Effector memory CD8-positive, alpha-beta T cell (primary cell): ENCODE measurements around the gene TSPAN18.

Experiments
- ATAC-seq: fragments of 150-1000 bp; cut with Tn5 transposase; replicated peaks from 2 replicates; pipeline ENCODE4 v1.10.0; 2021; ENCODE audit warnings: mild to moderate bottlenecking, moderate library complexity
- DNase-seq, 3 experiments: peaks; one replicate each; pipeline ENCODE4 v3.0.0; 2021
- H3K27ac Mint-ChIP-seq, 2 donors: one replicate each; pipeline ENCODE4 v1.8.0; 2022; ENCODE audit warnings: mild to moderate bottlenecking in 2 of 2, mixed read lengths in 2 of 2, moderate library complexity in 2 of 2
- H3K27me3 Mint-ChIP-seq, 2 donors: one replicate each; pipeline ENCODE4 v1.8.0; 2022; ENCODE audit warnings: mixed read lengths in 2 of 2
- H3K36me3 Mint-ChIP-seq: one replicate; pipeline ENCODE4 v1.8.0; 2022; ENCODE audit warnings: mild to moderate bottlenecking, moderate library complexity, mixed read lengths; ENCODE audit not compliant: insufficient read depth
- H3K4me1 Mint-ChIP-seq, 2 donors: one replicate each; pipeline ENCODE4 v1.8.0; 2022; ENCODE audit warnings: low read depth in 2 of 2, mixed read lengths in 2 of 2
- H3K4me3 Mint-ChIP-seq, 2 donors: one replicate each; pipeline ENCODE4 v1.8.0; 2022; ENCODE audit warnings: mild to moderate bottlenecking in 2 of 2, mixed read lengths in 2 of 2, moderate library complexity in 2 of 2
- H3K9me3 Mint-ChIP-seq, 2 donors: one replicate each; pipeline ENCODE4 v1.8.0; 2022; ENCODE audit warnings: mixed read lengths in 2 of 2

The TSPAN18 gene

DNA sequence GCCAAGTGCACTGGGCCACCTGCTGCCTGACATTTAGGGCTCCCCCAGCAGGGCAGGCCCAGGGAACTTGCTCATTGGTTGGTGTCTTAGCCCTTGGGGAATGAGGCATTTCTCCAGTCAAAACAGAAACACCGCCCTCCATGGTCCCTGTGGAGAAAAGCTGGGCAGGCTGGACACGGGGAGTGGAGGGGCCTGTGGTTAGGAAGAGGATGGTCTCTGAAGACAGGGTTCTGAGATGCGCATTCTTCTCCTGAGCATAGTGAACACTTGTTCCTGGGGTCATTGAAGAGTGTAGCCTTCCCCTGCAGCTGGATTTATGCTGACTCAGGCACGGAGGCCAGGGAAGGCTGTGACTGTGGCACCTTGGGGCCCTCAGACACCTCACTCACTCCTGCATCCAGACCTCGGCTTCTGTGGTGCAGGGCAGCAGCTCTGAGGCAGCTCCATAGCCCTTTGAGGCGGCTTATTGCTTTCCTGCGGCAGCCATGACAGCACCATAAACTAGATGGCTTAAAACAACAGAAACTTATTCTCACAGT is 8.2 kb downstream of the TSPAN18 start:
- DNase-seq (no peak), ATAC-seq (no peak)
- Mint-ChIP-seq H3K4me3 (no peak overlapping the region), H3K9me3 (no peaks in the 10 kb centered on the region), H3K4me1 (peaks cover 1 to 22% of the 10 kb centered on the region in 2 donors), H3K36me3 (peaks cover 7% of the 10 kb centered on the region), H3K27ac (peak overlapping the region in 1 of 2 donors; percentile 35), H3K27me3 (peaks cover 3 to 17% of the 10 kb centered on the region in 2 donors)

DNA sequence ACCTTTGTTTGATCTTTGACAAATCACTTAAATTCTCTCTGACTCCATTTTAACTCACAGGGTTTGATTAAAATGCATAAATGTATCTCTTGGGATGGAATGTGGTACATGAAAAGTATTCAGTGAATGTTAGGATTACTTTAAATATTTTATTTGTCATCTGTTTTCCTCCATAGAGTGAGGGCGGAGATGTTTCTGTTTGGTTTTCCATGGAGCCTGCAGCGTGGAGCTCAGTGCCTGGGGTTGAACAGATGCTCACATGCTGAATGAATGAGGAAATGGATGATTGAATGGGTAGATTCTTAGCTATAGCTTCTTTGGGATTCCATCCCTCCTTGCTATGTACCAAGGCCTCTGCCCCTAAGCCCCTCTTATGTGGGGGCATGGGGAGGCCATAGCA is 10.0 kb downstream of the TSPAN18 start:
- Mint-ChIP-seq H3K27ac (no peak overlapping the region), H3K36me3 (peaks cover 7% of the 10 kb centered on the region), H3K9me3 (no peaks in the 10 kb centered on the region), H3K4me3 (no peak overlapping the region), H3K27me3 (peaks cover 0 to 23% of the 10 kb centered on the region in 2 donors), H3K4me1 (peaks cover 0 to 16% of the 10 kb centered on the region in 2 donors)
- DNase-seq (no peak), ATAC-seq (no peak)

DNA sequence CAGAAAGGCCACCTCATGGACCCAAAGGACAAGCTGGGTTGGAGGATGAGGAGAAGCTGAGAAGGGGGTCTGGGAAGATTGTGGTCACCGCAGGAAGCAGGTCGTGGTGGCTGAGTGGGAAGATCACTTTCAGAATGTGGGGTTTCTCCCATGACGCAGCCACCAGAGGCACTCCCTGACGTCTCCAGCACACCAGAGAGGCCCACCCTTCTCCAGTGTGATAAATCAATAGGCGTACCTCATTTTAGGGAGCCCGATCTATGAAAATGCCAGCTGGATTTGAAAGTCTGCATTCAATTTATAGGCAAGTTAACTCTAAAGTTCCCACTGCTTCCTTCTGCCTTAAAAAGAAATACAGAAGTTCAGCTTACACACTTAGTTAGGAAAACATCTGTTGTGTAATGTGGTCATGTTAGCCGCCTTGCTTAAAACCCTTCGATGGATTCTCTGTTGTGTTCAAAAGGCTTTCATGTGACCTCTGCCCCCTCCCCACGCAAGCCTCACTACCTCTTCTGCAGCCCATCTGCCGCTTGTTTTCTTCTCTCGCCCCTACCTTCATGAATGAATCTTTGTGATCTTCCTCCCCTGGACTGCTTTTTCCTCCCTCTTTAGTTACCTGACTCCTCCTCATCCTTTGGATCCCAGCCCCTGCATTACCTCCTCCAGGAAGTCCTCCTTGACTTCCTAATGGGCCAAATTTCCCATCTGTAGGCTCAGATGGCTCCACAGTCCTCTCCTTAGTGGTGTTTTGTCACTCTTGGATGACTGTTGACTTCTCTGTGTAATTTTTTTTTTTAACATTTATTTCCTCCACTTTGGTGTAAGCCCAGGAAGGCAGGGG is 10.7 kb downstream of the TSPAN18 start:
- Mint-ChIP-seq H3K36me3 (peaks cover 7% of the 10 kb centered on the region), H3K4me3 (no peak overlapping the region), H3K9me3 (no peaks in the 10 kb centered on the region), H3K27ac (no peak overlapping the region), H3K27me3 (peaks cover 0 to 26% of the 10 kb centered on the region in 2 donors), H3K4me1 (peaks cover 0 to 16% of the 10 kb centered on the region in 2 donors)
- ATAC-seq (no peak), DNase-seq (no peak)

DNA sequence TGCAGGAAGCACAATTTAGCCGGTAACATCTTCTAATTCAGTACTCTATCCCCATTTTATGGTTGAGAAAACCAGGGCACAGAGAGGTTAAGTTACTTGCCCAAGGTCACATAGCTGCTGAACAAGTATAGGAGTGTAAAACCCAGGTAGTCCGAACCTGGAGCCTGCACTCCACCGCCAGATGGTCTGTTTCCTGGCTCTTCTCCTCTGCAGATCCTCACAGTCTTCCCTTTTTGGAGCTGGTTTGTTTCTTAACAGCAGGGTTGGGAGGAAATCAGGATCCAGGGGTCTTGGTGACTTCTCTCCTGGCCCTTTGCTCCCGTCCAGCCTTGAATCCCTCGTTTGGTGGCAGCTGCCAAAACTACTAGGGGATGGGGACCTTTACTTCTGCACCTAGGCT is 12.0 kb downstream of the TSPAN18 start:
- Mint-ChIP-seq H3K27ac (no peak overlapping the region), H3K36me3 (peaks cover 10% of the 10 kb centered on the region), H3K9me3 (no peaks in the 10 kb centered on the region), H3K27me3 (peaks cover 0 to 26% of the 10 kb centered on the region in 2 donors), H3K4me1 (peaks cover 0 to 18% of the 10 kb centered on the region in 2 donors), H3K4me3 (no peak overlapping the region)
- DNase-seq (no peak), ATAC-seq (no peak)

DNA sequence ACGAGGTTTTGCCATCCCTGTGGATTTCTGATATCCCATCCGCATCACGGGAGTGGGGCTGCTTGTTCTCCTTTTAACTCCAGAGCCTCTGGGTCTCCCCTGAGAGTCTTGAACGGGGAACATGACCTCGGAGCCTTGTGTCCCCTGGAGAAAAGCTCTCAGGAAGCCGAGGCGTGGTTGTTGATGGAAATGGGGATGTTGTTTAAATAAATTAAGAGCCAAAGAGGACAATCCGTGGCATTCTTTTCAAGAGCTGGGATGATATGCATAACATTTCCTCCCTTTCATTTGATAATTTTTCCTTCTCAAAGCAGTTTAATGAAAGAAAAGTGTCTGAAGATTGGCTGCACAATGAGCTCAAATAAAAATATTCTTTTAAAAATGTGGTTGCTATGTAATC is 14.2 kb downstream of the TSPAN18 start:
- Mint-ChIP-seq H3K27me3 (peaks cover 0 to 26% of the 10 kb centered on the region in 2 donors), H3K4me3 (no peak overlapping the region), H3K4me1 (peaks cover 0 to 17% of the 10 kb centered on the region in 2 donors), H3K27ac (no peak overlapping the region), H3K9me3 (no peaks in the 10 kb centered on the region), H3K36me3 (peaks cover 10% of the 10 kb centered on the region)
- no peak for DNase-seq
- no peak for ATAC-seq

DNA sequence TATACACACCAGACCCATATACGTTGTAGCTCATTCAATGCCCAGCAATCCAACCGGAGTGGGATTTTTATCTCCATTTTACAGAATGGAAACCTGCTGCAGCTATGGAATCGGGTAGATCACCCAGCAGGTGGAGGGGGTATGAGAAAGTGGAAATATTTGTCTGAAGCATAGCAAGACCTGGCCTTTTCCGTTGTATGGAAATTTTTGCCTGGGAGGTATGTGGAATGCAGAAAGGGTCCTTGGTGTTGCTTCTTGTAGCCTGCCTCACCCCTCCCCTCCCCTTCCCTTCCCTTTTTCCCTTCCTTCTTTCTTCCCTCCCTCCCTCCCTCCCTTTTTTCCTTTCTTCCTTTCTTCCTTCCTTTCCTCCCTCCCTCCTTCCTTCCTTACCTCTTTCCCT is 15.2 kb downstream of the TSPAN18 start:
- Mint-ChIP-seq H3K36me3 (peaks cover 10% of the 10 kb centered on the region), H3K4me1 (peaks cover 0 to 17% of the 10 kb centered on the region in 2 donors), H3K9me3 (no peaks in the 10 kb centered on the region), H3K4me3 (no peak overlapping the region), H3K27ac (no peak overlapping the region), H3K27me3 (peaks cover 0 to 26% of the 10 kb centered on the region in 2 donors)
- no peak for ATAC-seq
- DNase-seq = no peak

DNA sequence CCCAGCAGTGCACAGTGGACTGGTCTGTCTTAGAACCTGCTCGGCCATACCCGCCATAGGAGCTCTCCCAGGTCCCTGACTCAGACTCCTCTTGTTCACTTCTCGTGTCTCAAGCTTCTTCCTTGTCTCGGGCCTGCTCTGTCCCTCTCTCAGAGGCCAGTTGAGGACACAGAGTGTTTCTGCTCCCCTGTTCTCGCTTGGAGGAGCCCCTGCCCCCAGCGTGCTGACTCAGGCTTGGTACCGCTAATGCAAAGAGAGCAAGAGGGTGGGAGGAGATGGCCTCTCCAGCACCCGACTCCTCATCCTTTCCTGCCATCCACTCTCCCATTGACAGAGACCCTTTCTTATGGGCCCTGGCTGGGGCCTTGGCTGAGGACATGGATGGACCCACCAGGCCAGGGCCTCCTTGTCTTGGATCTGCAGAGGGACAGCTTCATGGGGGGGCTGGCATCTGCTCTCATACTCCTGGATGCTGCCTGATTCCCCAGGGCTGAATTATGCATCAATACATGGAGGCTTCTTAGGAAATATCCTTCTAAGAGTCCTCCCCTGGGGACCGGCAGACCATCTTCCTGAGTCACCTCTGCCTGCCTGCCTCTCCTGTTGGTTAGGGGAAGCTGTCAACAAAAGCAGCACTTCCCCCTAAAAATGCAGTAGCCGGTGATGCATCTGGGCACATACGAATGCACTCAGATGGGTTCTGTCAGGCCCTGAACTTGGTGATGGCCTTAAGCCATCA is 15.9 kb downstream of the TSPAN18 start:
- H3K9me3 Mint-ChIP-seq = no peaks in the 10 kb centered on the region
- no peak for DNase-seq
- H3K4me1 Mint-ChIP-seq = peaks cover 3 to 18% of the 10 kb centered on the region in 2 donors
- H3K27ac Mint-ChIP-seq = no peak overlapping the region
- peaks cover 0 to 23% of the 10 kb centered on the region in 2 donors for H3K27me3 Mint-ChIP-seq
- H3K4me3 Mint-ChIP-seq = no peak overlapping the region
- ATAC-seq = no peak
- peaks cover 10% of the 10 kb centered on the region for H3K36me3 Mint-ChIP-seq

DNA sequence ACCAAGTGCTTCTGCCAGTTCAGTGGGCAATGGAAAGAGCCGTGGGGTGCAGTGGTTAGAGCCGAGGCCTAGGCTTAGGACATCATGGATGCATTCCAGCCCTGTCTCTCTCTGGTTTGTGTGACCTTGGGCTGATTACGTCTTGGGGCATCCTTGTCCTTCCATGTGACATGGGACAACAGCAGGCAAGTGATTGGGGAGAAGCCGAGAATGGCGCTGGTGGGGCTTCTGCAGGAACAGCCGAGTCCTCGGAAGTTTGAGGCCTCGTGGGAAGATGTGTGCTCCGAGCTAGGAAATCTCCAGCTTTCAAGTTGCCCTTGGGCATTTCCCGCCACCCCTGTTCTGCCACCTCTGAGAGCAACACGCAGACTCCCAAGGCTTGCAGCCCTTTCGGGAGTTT is 16.6 kb downstream of the TSPAN18 start:
- Mint-ChIP-seq H3K36me3 (peaks cover 6% of the 10 kb centered on the region), H3K27me3 (peaks cover 0 to 17% of the 10 kb centered on the region in 2 donors), H3K4me3 (no peak overlapping the region), H3K27ac (no peak overlapping the region), H3K4me1 (peaks cover 6 to 19% of the 10 kb centered on the region in 2 donors), H3K9me3 (no peaks in the 10 kb centered on the region)
- DNase-seq (no peak), ATAC-seq (no peak)

DNA sequence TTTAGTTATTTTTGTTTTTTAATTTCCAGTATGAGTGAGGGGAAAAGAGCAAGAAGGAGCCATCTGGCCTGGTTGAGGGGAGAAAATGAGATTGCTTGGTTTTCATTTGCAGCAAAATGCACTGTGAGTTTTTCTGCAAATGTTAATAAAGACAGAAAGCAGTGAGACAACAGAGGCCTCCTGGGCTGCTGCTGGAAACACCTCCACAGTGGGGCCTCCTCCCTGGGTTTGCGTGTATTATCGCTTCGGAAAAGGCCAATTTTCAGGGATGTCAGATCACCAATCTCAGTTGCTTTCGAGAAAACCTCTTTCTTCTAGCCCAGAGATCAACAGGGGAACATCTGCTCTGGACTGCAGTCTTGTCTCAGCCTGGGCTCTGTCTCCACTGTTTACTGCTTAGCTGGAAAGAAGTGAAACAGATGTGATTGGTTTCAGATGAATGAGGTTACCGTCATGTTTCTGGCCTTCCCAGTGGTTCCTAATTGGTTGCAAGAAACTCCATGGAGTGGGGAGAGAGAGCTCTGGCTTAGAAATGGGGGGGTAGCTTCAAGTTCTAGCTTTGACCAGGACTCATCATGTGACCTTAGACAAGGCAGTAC is 17.3 kb downstream of the TSPAN18 start:
- no peak overlapping the region for H3K4me3 Mint-ChIP-seq
- no peaks in the 10 kb centered on the region for H3K9me3 Mint-ChIP-seq
- no peak for ATAC-seq
- no peak overlapping the region for H3K27ac Mint-ChIP-seq
- H3K36me3 Mint-ChIP-seq = peaks cover 6% of the 10 kb centered on the region
- H3K4me1 Mint-ChIP-seq = peaks cover 6 to 19% of the 10 kb centered on the region in 2 donors
- H3K27me3 Mint-ChIP-seq = peaks cover 0 to 12% of the 10 kb centered on the region in 2 donors
- no peak for DNase-seq

DNA sequence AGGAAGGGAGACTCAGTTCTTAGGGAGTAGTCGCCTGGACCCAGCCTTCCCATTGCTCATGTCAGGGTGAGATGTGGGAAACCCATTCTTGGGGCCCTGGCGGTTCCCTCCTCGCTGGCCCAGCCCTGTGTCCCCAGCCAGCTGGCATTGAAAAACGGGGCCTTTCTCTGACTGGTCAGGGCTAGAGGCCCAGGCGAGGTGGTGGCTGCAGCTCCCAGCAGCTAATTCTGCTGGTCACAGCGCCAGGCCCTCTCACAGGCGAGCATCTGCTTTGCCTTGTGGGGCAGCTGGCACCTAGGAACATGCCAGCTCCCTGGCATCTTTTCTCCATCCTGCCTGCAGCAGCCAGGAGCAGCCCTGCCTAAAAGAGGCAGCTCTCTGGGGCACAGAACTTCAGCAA is 20.1 kb downstream of the TSPAN18 start:
- Mint-ChIP-seq H3K4me1 (peaks cover 6 to 17% of the 10 kb centered on the region in 2 donors), H3K4me3 (no peak overlapping the region), H3K9me3 (no peaks in the 10 kb centered on the region), H3K27ac (peak overlapping the region; percentile 10 to 23), H3K36me3 (peaks cover 3% of the 10 kb centered on the region), H3K27me3 (peaks cover 0 to 2% of the 10 kb centered on the region in 2 donors)
- ATAC-seq (no peak), DNase-seq (no peak)

DNA sequence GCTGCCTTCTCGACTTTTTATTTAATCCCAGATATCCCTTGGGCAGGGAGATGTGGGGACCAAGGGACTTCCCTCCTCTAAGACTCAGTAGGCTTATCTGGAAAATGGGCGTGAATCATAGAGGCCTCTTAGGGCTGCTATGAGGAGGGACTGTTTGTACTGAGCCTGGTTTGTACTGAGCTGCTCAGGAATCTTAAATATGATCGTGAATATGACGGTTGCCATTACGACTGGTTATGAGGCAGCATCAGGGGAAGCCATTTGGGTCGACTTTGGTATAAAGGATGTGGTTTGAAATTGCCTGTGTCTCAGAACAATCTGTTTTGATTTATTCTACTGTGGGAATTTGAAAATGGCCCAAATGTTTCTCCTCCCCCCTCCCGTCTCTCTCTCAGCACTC is 20.6 kb downstream of the TSPAN18 start:
- DNase-seq = no peak

DNA sequence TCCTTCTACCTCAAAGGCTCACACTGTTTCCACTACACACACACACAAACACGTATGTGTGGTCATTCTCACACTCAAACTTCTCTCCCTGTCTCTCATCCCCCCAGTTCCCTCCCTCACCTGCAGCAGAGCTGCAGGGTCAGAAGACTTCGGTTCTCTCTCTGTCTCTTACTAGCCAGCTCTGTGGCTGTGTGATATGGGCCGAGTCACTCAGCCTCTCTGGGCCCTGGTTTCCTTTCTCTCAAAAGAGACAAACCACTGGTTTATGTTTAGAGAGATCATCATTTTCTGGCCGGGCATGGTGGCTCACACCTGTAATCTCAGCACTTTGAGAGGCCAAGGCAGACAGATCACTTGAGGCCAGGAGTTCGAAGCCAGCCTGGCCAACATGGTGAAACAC is 21.1 kb downstream of the TSPAN18 start:
- peaks cover 3% of the 10 kb centered on the region for H3K36me3 Mint-ChIP-seq

More for the DNA sequence above, 20.6 kb downstream of the TSPAN18 start:
- peak overlapping the region; percentile 10 to 23 for H3K27ac Mint-ChIP-seq
- H3K9me3 Mint-ChIP-seq = no peaks in the 10 kb centered on the region
- peaks cover 6 to 18% of the 10 kb centered on the region in 2 donors for H3K4me1 Mint-ChIP-seq
- H3K36me3 Mint-ChIP-seq = peaks cover 3% of the 10 kb centered on the region
- no peak overlapping the region for H3K4me3 Mint-ChIP-seq
- peak; percentile 65 for ATAC-seq
- no peaks in the 10 kb centered on the region for H3K27me3 Mint-ChIP-seq

DNA sequence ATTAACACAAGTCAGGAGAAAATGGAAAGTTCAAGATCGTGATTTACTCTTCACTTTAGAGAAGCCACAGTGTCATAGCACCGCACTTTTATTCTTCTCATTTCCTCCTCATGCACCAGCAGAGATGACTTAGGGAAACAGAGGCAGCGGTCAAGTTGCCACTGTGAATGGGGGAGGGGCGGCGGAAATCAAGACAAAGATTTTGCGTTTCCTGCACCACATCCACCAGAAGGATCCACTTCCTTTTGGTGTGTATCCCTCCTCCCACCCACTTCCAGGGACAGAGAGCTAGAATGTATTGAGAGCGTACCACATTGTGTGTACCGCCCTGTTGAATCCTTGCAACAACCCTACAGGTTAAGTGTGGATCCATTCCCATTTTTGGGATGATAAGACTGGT is 21.8 kb downstream of the TSPAN18 start:
- H3K4me3 Mint-ChIP-seq = no peak overlapping the region
- no peaks in the 10 kb centered on the region for H3K9me3 Mint-ChIP-seq
- no peaks in the 10 kb centered on the region for H3K27me3 Mint-ChIP-seq
- H3K27ac Mint-ChIP-seq = peak overlapping the region in 1 of 2 donors; percentile 10
- ATAC-seq (no peak), DNase-seq (no peak)
- peaks cover 6 to 16% of the 10 kb centered on the region in 2 donors for H3K4me1 Mint-ChIP-seq
- peaks cover under 1% of the 10 kb centered on the region for H3K36me3 Mint-ChIP-seq

More for the DNA sequence above, 21.1 kb downstream of the TSPAN18 start:
- peaks cover 6 to 18% of the 10 kb centered on the region in 2 donors for H3K4me1 Mint-ChIP-seq
- H3K27ac Mint-ChIP-seq = peak overlapping the region in 1 of 2 donors; percentile 10
- no peaks in the 10 kb centered on the region for H3K9me3 Mint-ChIP-seq
- peak overlapping the region in 1 of 2 donors; percentile 1 for H3K4me3 Mint-ChIP-seq
- ATAC-seq = peak; percentile 12
- no peaks in the 10 kb centered on the region for H3K27me3 Mint-ChIP-seq
- DNase-seq = no peak
